Testis (tissue), 3 donors: ENCODE results near the gene DNM3. TPM values are rescaled to one million over a fixed set of nuclear protein-coding genes. Genes with fewer than 3 reads are reported as not detected.

ENCODE experiments used
- DNase-seq: peaks from one replicate; pipeline ENCODE4 v3.0.0-alpha.2; 2019
- H3K27ac ChIP-seq, 2 donors: fragments of 200-600 bp; sonication (generic); one replicate each; pipeline ENCODE4 v1.5.1; 2019
- H3K27me3 ChIP-seq: fragments of 200-600 bp; sonication (generic); one replicate; pipeline ENCODE4 v1.5.1; 2019
- H3K36me3 ChIP-seq: fragments of 200-600 bp; sonication (generic); one replicate; pipeline ENCODE4 v1.5.1; 2017; ENCODE audit warnings: low read depth; ENCODE audit errors: missing control alignments
- H3K4me1 ChIP-seq: fragments of 200-600 bp; sonication (generic); one replicate; pipeline ENCODE4 v1.5.1; 2019
- H3K4me3 ChIP-seq, 2 donors: fragments of 200-600 bp; sonication (generic); one replicate each; pipeline ENCODE4 v1.5.1; 2017 to 2019
- H3K9me3 ChIP-seq: fragments of 200-600 bp; sonication (generic); one replicate; pipeline ENCODE4 v1.5.1; 2017
- POLR2A ChIP-seq: fragments of 450-650 bp; IDR thresholded peaks from one replicate; pipeline ENCODE4 v1.6.1; 2017; ENCODE audit warnings: antibody characterized with exemption, mild to moderate bottlenecking, moderate library complexity
- WGBS, 2 donors: methylation state at CpG; one replicate each; pipeline ENCODE4 v1.1.5; 2018; 5-methylcytosine and 5-hydroxymethylcytosine counted together
- intact Hi-C: fragments of 100-400 bp; cut with DNase I; formaldehyde crosslinking; loops from one replicate; pipeline ENCODE4 v1.15.1; 2023; ENCODE audit warnings: low total_unique reads
- polyA plus RNA-seq: library from polyadenylated mRNA; stranded (reverse); fragments of 350-450 nt; fragmentation: Illumina TruSeq; extraction: RNeasy Lipid Tissue Mini Kit (QIAGEN cat#74804); gene quantifications from one replicate; pipeline ENCODE4 v1.2.3, GENCODE V29; 2014; ENCODE audit warnings: low read depth, low replicate concordance; ENCODE audit not compliant: insufficient read depth
- total RNA-seq, 2 donors: library from RNA; depleted of rRNA; stranded (reverse); fragments of >200 nt; gene quantifications; one replicate each; pipeline ENCODE4 v1.2.3, GENCODE V29; 2016
- TF ChIP-seq, protein P1 (sequence below), 3 experiments: fragments of 450-650 bp in 2 of 3; fragments of 200-600 bp in 1 of 3; sonication (generic) in 1 of 3; IDR thresholded peaks; one replicate each; pipeline ENCODE4 v1.5.1; 2016 to 2019; ENCODE audit warnings: antibody characterized with exemption in 3 of 3, mild to moderate bottlenecking in 2 of 3, moderate library complexity in 1 of 3

Gene DNM3
- total and polyA plus RNA-seq, 3 donors from 2014 or later = 4.9 to 10.2 (median 8.4) TPM

DNA sequence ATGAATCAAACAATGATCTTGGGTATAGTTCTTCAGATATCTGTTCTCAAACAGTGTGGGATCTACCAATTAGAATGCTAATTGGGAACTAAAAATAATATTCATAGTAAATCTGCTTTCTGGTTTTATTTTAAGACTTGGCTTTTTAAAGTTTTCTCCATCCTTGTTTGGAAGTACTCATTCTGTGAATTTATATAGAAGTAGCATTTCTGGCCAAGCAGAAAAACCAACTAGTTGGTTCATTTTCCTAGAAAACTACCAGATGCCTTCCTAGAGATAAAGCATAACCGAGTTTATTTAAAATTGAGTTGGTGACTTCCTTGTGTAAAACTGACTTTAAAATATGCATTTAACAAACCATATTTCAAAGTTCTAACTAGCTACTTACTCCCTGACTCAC, 48.8 kb downstream of the DNM3 start:
- no peaks in the 10 kb centered on the region for H3K9me3 ChIP-seq
- H3K36me3 ChIP-seq = no peaks in the 10 kb centered on the region
- TF ChIP-seq POLR2A = no peak
- TF ChIP-seq, protein P1, sequence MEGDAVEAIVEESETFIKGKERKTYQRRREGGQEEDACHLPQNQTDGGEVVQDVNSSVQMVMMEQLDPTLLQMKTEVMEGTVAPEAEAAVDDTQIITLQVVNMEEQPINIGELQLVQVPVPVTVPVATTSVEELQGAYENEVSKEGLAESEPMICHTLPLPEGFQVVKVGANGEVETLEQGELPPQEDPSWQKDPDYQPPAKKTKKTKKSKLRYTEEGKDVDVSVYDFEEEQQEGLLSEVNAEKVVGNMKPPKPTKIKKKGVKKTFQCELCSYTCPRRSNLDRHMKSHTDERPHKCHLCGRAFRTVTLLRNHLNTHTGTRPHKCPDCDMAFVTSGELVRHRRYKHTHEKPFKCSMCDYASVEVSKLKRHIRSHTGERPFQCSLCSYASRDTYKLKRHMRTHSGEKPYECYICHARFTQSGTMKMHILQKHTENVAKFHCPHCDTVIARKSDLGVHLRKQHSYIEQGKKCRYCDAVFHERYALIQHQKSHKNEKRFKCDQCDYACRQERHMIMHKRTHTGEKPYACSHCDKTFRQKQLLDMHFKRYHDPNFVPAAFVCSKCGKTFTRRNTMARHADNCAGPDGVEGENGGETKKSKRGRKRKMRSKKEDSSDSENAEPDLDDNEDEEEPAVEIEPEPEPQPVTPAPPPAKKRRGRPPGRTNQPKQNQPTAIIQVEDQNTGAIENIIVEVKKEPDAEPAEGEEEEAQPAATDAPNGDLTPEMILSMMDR (IDR thresholded peaks at IDR 0.05) = no peak
- WGBS, 2 donors = 75 to 79% methylated on average over 1 of the region's 1 CpG
- intact Hi-C loops = no loop called here
- no peak overlapping the region for H3K4me3 ChIP-seq
- H3K4me1 ChIP-seq = no peaks in the 10 kb centered on the region
- no peak for DNase-seq
- no peaks in the 10 kb centered on the region for H3K27me3 ChIP-seq
- H3K27ac ChIP-seq = no peak overlapping the region

DNA sequence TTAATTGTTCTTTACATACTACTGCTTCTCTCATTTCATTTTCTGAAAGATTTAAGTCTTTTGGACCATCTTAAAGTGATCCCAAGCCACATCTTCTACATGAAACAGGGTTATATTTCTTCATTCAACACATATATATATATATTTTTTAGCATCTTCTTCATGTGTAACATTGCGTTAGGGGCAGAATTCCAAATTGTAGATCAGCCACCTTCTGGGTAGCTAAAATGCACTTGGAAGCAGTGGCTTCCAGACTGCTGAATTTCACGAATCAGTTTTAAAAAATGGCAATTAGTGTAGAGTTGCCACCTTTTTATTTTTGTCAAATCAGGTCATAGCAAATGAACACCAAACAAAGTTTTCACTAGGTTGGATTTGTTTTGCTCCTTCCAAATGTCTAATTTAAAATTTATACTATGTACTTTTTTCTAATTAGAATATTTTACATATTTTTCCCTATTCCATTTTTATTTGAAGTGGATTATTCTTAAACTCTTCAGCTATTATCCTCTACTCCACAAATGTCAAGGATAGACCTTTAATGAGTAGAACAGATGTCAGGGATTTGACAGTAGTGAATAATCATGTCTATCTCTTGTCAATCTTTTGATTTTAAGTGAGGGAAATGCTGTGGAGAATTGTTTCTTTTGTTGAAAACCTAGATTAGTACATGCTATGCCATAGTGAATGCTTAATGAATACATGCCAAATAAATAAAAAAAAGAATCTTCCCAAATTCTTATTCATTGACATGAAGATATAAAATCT, 55.8 kb downstream of the DNM3 start:
- H3K4me1 ChIP-seq = no peaks in the 10 kb centered on the region
- H3K27me3 ChIP-seq = no peaks in the 10 kb centered on the region
- no peaks in the 10 kb centered on the region for H3K9me3 ChIP-seq
- no peak overlapping the region for H3K27ac ChIP-seq
- DNase-seq = no peak
- intact Hi-C loops = no loop called here
- H3K36me3 ChIP-seq = no peaks in the 10 kb centered on the region
- TF ChIP-seq, protein P1 (IDR thresholded peaks at IDR 0.05) = no peak
- TF ChIP-seq POLR2A = no peak
- no peak overlapping the region for H3K4me3 ChIP-seq
- WGBS, 2 donors = 93 to 100% methylated on average over 2 of the region's 2 CpGs

DNA sequence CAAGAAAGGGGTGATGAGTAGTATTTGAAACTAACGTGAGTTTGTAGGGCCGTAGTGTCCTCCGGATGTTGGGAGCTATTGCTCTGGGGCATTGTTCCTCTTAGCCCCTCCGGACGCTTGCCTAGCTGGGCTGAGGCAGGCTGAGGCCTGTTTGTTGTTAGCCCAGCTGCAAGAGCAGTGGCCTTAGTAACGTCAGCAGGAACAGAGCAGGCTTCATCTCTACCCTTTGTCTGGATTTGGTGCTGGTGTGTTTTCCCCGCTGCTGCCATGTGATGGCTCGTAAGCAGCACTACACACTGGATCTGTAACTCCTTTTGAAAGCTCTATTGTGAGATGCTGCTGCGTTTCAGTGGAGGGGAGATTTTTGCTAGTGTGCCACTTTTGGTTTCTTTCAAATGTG, 57.6 kb downstream of the DNM3 start:
- Histone ChIP-seq H3K27ac (no peak overlapping the region), H3K9me3 (no peaks in the 10 kb centered on the region), H3K27me3 (no peaks in the 10 kb centered on the region), H3K4me1 (no peaks in the 10 kb centered on the region), H3K4me3 (no peak overlapping the region), H3K36me3 (no peaks in the 10 kb centered on the region)
- intact Hi-C loops = no loop called here
- WGBS, 2 donors = 50 to 64% methylated on average over 8 to 9 of the region's 9 CpGs
- DNase-seq = peak; percentile 20
- TF ChIP-seq, protein P1 (IDR thresholded peaks at IDR 0.05) = no peak
- no peak for TF ChIP-seq POLR2A

DNA sequence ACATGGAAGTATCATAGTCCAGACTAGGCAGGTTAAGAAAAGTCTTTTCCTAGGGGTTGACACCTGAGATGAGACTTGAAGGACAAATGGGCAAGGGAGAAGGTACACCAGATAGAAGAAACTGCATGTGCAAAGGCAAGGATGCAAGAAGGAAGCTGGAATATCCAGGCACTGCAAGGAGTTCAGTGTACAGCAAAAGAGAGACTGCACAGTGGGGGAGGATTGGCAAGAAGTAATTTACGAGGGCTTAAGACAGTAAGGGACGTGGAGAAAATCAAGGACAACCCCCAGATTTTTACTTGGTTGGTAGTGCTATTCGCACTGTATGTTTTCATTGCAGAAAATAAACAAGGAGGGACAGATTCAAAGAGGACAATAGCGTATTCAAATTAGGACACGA, 58.5 kb downstream of the DNM3 start:
- Histone ChIP-seq H3K27me3 (no peaks in the 10 kb centered on the region), H3K36me3 (no peaks in the 10 kb centered on the region), H3K4me3 (no peak overlapping the region), H3K9me3 (no peaks in the 10 kb centered on the region), H3K4me1 (no peaks in the 10 kb centered on the region), H3K27ac (no peak overlapping the region)
- DNase-seq = no peak
- intact Hi-C loops = no loop called here
- TF ChIP-seq POLR2A = no peak
- TF ChIP-seq, protein P1 (IDR thresholded peaks at IDR 0.05) = no peak
- WGBS, 2 donors = 58 to 76% methylated on average over 5 of the region's 5 CpGs

DNA sequence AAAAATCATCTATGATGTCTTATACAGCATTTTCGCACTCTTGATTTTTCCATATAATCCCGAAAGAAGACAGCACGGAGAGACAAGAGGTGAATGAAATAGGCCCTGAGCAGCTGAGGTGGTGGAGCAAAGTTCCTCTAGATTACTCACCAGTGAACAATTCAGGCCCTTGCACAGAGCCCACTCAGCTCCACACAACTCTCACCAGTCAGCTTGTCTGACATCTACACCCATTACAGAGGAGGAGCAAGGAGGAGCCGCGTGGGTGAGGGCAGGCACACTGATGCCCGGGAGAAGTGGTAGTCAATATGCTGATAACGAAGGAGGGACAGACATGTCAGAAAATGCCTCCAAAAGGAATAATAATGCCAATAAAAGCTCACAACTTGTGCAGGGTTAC, 59.9 kb downstream of the DNM3 start:
- intact Hi-C loops = no loop called here
- no peaks in the 10 kb centered on the region for H3K27me3 ChIP-seq
- H3K4me1 ChIP-seq = no peaks in the 10 kb centered on the region
- H3K4me3 ChIP-seq = no peak overlapping the region
- H3K9me3 ChIP-seq = no peaks in the 10 kb centered on the region
- no peak for DNase-seq
- no peak overlapping the region for H3K27ac ChIP-seq
- no peaks in the 10 kb centered on the region for H3K36me3 ChIP-seq
- TF ChIP-seq, protein P1 (IDR thresholded peaks at IDR 0.05) = no peak
- TF ChIP-seq POLR2A = no peak
- 45 to 58% methylated on average over 7 of the region's 7 CpGs for WGBS, 2 donors
